NCI-H1105 treated with DMSO at 0.1 percent for 48 hours (cell line): Measurements from ENCODE around the gene MAN2A2.
"Not testable (repeated sequence)": the region's sequence is repeated elsewhere in the genome, so short reads cannot be mapped to it uniquely, and the experiment has no call there.

Experiments
- DNase-seq: peaks from one replicate; lab custom pipeline; 2025; lab: John Stamatoyannopoulos, UW

The MAN2A2 gene

GRCh38 chr15:90883976-90884718, 19.0 kb upstream of the MAN2A2 start, which contains the start of gene FES:
FES (plus strand) TSS chr15:90884504; CDS start chr15:90885046, 542 bp downstream.
- DNase-seq, result no peak

GRCh38 chr15:90884719-90885431, 18.2 kb upstream of the MAN2A2 start:
- no peak for DNase-seq

- peak; percentile 5 for DNase-seq
Measured at GRCh38 chr15:90885432-90886290, 17.4 kb upstream of the MAN2A2 start.

DNA sequence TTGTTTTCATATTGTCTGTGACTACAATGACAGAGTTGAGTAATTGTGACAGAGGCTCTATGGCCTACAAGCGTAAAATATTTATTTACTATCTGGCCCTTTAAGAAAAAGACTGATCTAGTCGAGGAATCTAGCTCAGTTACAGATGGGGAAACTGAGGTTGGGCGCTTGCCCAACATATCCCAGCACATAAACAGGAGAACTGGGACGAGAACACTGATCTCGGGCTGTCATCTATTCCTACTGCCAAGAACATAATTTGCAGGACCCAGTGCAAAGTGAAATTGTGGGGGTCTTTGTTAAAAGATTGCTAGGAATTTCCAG, 16.8 kb upstream of the MAN2A2 start:
- DNase-seq, result no peak

GRCh38 chr15:90887037-90887481, 16.0 kb upstream of the MAN2A2 start:
- no peak for DNase-seq

DNA sequence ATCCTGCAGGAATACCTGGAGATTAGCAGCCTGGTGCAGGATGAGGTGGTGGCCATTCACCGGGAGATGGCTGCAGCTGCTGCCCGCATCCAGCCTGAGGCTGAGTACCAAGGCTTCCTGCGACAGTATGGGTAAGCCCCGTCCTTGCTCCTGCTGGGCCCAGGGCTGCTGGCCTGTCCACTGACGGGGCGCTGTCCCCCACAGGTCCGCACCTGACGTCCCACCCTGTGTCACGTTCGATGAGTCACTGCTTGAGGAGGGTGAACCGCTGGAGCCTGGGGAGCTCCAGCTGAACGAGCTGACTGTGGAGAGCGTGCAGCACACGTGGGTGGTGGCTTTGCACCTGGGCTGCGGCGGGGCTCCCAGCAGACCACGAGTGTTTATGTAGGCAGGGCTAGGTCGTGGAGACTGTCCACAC, 13.8 kb upstream of the MAN2A2 start:
- DNase-seq, result no peak

GRCh38 chr15:90889736-90890456, 13.2 kb upstream of the MAN2A2 start:
- no peak for DNase-seq

DNA sequence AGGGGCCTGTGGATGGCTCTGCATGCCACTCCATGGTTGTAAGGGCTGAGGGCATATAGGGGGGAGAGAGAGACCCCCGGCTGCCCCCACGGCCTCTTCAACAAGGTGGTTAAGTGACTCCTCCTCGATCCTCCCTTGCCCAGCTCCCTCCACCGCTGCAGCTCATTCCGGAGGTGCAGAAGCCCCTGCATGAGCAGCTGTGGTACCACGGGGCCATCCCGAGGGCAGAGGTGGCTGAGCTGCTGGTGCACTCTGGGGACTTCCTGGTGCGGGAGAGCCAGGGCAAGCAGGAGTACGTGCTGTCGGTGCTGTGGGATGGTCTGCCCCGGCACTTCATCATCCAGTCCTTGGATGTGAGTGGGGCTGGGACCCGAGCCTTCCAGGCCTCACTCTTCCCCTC, 12.3 kb upstream of the MAN2A2 start:
- no peak for DNase-seq

DNA sequence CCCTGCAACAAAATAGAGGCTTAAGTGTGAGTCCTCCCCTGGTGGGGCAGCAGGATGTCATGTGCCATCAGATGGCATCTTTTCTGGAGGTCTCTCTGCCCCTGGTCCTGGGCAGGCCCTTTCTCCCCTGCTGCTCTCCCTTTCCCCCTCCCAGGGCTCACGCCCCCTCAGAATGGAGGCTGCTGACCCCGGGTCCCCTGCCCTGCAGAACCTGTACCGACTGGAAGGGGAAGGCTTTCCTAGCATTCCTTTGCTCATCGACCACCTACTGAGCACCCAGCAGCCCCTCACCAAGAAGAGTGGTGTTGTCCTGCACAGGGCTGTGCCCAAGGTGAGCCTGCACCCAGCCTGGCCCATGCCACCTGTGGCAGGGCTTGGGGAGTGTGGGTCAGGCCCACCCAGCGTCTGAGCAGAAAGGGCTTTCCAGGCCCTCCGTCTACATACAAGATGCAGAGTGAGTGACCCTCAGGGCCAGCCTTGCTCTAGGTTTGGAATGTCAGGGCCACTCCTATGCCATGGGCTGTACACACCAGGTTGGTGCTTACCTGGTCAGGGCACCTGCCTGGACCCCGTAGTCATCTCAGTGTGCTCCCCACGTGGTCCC, 11.7 kb upstream of the MAN2A2 start:
- DNase-seq, result no peak

- no peak for DNase-seq
Measured at GRCh38 chr15:90892023-90892422, 11.1 kb upstream of the MAN2A2 start.

- DNase-seq, result no peak
Measured at GRCh38 chr15:90892498-90893174, 10.5 kb upstream of the MAN2A2 start.

DNA sequence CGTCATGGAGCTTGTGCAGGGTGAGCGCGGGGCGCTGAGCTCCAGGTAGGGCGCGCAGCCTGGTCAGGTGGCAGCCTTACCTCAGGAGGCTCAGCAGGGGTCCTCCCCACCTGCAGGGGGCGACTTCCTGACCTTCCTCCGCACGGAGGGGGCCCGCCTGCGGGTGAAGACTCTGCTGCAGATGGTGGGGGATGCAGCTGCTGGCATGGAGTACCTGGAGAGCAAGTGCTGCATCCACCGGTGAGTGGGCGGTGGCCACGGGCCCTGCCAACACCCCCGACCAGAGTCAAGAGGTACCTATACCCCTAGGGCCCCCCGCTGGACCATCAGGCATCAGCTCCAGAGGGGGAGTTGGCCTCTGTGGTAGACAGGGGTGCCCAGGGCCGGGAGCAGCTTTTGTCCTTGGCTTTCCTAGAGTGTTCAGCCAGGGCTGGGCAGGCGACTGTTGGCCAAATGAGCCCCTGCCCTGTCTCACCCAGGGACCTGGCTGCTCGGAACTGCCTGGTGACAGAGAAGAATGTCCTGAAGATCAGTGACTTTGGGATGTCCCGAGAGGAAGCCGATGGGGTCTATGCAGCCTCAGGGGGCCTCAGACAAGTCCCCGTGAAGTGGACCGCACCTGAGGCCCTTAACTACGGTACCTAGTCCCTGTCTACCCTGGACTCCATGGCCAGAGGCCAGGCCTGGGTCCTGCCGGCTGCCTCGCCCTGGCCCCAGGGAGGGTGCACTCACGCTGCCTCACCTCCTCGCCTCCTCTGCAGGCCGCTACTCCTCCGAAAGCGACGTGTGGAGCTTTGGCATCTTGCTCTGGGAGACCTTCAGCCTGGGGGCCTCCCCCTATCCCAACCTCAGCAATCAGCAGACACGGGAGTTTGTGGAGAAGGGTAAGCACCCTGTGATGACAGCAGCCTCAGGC, 9.7 kb upstream of the MAN2A2 start:
- no peak for DNase-seq

DNA sequence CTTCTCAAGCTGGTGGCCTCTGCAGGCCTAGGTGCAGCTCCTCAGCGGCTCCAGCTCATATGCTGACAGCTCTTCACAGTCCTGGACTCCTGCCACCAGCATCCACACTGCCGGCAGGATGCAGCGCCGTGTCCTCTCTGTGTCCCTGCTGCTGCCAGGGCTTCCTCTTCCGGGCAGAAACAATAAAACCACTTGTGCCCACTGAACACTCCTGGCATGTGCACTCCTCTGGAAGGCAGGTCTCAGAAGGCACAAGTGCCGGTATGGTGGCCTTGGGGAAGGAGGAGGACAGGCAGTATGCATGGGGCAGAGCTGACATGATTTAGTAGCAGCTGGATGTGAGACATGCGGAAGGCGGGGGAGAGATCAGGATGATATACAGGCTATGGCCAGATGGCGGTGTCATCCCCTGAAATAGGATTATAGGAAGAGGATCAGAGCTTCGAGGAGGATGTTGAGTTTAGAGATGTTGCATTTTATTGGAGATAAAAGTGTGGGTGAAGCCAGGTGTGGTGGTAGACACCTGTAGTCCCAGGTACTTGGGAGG, 7.5 kb upstream of the MAN2A2 start:
- no peak for DNase-seq

DNA sequence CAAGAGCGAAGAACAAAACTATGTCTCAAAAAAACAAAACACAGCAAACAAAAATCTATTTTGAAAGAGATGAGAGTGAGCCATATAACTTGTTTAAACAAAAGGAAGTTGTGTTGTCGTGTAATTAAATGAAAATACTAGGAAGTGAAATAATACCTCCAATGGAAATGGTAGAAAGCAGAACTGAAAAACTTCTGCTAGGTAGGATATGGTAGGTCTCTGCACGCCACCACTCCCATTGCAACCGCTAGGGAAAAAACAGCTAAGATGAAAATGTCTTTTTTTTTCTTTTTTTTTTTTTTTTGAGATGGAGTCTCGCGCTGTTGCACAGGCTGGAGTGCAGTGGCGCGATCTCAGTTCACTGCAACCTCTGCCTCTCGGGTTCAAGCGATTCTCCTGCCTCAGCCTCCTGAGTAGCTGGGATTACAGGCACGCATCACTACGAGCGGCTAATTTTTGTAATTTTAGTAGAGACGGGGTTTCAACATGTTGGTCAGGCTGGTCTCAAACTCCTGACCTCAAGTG, 5.9 kb upstream of the MAN2A2 start:
- DNase-seq, result not testable (repeated sequence)

GRCh38 chr15:90901175-90902039, 1.7 kb upstream of the MAN2A2 start:
- no peak for DNase-seq

DNA sequence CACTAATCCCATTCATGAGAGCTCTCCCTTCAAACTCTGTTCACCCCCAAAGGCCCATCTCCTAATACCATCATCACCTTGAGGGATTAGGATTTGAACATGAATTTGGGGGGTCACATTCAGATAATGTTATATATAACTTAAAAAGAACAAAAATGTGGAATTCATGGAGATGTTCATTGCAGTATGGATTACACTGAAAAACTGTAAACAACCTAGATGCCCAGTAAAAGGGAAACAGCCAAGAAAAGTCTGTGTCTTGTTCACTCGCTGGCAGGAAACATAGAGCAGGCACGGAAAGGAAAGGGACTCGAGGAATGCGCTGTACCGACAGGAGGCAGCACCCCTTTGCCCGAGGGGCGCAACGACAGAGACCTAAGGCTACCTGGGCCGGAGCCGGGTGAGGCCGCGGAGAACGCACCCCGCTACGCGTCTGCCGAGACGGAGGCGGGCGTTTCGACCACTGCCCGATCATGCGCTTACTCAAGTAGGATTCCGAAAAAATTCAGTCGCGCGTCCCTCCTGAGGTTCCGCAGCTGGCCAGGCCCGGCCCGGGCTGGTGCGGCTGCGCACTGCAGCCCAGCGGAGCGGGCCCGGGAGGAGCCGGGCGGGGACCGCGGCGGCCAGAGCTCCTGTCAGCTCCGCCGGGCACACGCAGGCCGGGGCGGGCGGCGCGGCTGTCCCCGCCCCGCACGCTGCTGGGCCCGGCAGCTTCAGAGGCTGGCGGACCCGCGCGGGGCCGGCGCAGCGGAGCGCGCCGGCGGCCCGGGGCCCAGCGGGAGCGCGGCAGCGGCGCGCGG, 862 bp upstream of the MAN2A2 start:
- peak; percentile 49 for DNase-seq

DNA sequence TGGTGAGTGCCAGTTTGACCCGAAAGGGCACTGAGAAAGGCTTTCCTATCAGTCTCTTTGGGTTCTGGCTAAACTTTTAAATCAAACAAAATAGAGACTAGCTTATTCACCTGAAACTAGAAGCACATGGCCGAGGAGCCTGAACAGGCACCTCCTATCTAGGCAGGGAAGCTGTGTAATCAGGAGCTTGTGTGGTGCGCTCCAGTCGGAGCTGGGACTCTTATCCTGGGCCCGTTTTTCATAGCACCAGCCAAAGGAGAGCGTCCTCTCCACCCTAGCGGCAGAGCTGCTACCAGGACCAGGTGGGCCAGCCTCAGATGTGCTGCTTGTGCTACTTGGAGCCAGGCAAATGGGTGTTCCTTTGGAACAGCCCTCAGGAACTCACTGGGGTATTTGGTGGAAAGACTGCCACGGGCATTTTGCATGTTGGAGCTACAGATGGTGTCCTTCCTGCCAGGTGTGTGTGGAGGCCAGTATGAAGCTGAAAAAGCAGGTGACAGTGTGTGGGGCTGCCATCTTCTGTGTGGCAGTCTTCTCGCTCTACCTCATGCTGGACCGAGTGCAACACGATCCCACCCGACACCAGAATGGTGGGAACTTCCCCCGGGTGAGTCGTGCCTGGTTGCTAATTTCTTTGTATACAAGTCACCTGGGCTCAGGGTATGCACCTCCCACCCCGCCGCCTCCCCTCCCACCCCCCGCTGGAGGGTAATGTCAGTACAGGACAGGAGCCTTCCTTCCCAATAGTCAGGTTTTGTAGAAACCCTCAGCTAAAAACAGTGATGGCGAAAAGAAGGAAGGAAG, 833 bp downstream of the MAN2A2 start:
- no peak for DNase-seq
